Nephron progenitor cell (in vitro differentiated cells): ENCODE measurements around the gene CABP5.

Experiments used
- DNase-seq: peaks from one replicate; pipeline ENCODE4 v3.0.0; 2021
- H3K27ac Mint-ChIP-seq: 2 replicates; pipeline ENCODE4 v1.8.0; 2021; ENCODE audit warnings: mild to moderate bottlenecking, moderate library complexity, mixed read lengths
- H3K27me3 Mint-ChIP-seq: 2 replicates; pipeline ENCODE4 v1.8.0; 2021; ENCODE audit warnings: mild to moderate bottlenecking, low read depth, mixed read lengths; ENCODE audit not compliant: poor library complexity
- H3K36me3 Mint-ChIP-seq: 2 replicates; pipeline ENCODE4 v1.8.0; 2021; ENCODE audit warnings: low read depth, mixed read lengths
- H3K4me1 Mint-ChIP-seq: 2 replicates; pipeline ENCODE4 v1.8.0; 2021; ENCODE audit warnings: mixed read lengths
- H3K4me3 Mint-ChIP-seq: 2 replicates; pipeline ENCODE4 v1.8.0; 2021; ENCODE audit warnings: mild to moderate bottlenecking, moderate library complexity, mixed read lengths
- H3K9me3 Mint-ChIP-seq: 2 replicates; pipeline ENCODE4 v1.8.0; 2021; ENCODE audit warnings: mild to moderate bottlenecking, moderate library complexity, mixed read lengths
- CTCF ChIP-seq: fragments of 200-600 bp; sonication (generic); IDR thresholded peaks from 2 replicates; pipeline ENCODE4 v1.5.0; 2021; ENCODE audit warnings: antibody characterized with exemption

The CABP5 gene

DNA sequence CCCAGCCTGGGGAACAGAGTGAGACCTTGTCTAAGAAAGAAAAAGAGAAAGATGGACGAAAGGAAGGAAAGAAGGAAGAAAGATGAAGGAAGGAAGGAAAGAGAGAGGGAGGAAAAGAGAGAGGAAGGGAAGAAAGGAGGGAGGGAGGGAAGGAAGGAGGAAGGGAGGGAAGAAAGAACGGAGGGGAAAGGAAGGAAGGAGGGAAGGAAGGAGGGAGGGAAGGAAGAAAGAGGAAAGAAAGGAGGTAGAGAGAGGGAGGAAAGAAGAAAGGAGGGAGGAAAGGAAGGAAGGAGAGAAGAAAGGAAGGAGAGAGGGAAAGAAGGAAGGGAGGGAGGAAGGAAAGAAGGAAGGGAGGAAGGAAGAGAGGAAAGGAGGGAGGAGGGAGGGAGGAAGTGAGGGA is 20.9 kb downstream of the CABP5 start:
- H3K36me3 Mint-ChIP-seq: no peaks in the 10 kb centered on the region
- H3K27me3 Mint-ChIP-seq: peaks cover 76% of the 10 kb centered on the region
- DNase-seq: no peak
- no peak overlapping the region for H3K27ac Mint-ChIP-seq
- TF ChIP-seq CTCF: no peak
- H3K4me1 Mint-ChIP-seq: no peaks in the 10 kb centered on the region
- H3K4me3 Mint-ChIP-seq: no peak overlapping the region
- H3K9me3 Mint-ChIP-seq: no peaks in the 10 kb centered on the region

GRCh38 chr19:48020686-48021085 is 23.2 kb downstream of the CABP5 start:
- Mint-ChIP-seq H3K36me3 (no peaks in the 10 kb centered on the region), H3K4me1 (no peaks in the 10 kb centered on the region), H3K27me3 (peaks cover 75% of the 10 kb centered on the region), H3K27ac (no peak overlapping the region), H3K9me3 (no peaks in the 10 kb centered on the region), H3K4me3 (no peak overlapping the region)
- DNase-seq: no peak
- TF ChIP-seq CTCF: no peak

GRCh38 chr19:48010932-48011758 is 32.7 kb downstream of the CABP5 start:
- peaks cover 22% of the 10 kb centered on the region for H3K27me3 Mint-ChIP-seq
- no peak for TF ChIP-seq CTCF
- no peaks in the 10 kb centered on the region for H3K4me1 Mint-ChIP-seq
- DNase-seq: no peak
- H3K4me3 Mint-ChIP-seq: no peak overlapping the region
- H3K27ac Mint-ChIP-seq: no peak overlapping the region
- H3K9me3 Mint-ChIP-seq: peaks cover 15% of the 10 kb centered on the region
- no peaks in the 10 kb centered on the region for H3K36me3 Mint-ChIP-seq

GRCh38 chr19:48006762-48007161 is 37.1 kb downstream of the CABP5 start:
- DNase-seq: no peak
- Mint-ChIP-seq H3K27ac (no peak overlapping the region), H3K27me3 (peaks cover 24% of the 10 kb centered on the region), H3K4me3 (no peak overlapping the region), H3K36me3 (no peaks in the 10 kb centered on the region), H3K9me3 (peaks cover 18% of the 10 kb centered on the region), H3K4me1 (no peaks in the 10 kb centered on the region)
- no peak for TF ChIP-seq CTCF

DNA sequence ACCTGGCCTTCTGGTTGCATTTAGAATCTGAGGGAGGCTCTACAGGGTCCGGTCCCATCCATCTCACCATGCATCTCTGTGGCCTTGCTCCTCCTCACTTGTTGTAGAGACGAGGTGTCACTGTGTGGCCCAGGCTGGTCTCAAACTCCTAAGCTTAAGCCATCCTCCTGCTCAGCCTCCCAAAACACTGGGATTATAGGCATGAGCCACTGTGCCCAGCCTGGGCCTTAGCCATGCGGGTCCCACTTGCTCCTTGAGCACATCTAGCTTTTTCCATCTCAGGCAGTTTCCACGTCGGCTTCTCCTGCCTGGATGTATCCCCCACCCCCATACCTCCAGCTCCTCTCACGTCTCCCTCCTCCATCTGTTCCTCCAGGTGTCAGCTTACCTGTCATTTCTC is 39.6 kb downstream of the CABP5 start:
- H3K27ac Mint-ChIP-seq: no peak overlapping the region
- DNase-seq: no peak
- TF ChIP-seq CTCF: no peak

DNA sequence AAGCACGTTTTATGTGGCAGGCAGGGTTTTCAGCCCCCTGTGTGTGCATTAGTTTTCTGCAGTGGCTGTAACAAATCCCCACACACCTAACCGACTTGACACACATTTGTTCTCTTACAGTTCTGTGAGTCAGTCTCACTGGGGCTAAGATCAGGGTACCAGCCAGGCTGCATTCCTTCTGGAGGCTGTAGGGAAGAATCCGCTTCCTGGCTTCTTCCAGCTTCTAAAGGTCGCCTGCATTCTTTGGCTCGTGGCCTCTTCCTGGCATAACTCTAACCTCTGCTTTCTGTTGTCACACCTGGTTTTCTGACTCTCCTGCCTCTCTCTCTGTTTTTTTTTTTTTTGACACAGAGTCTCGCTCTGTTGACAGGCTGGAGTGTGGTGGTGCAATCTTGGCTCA is 43.0 kb downstream of the CABP5 start:
- H3K36me3 Mint-ChIP-seq: no peaks in the 10 kb centered on the region
- H3K9me3 Mint-ChIP-seq: peaks cover 29% of the 10 kb centered on the region
- H3K4me3 Mint-ChIP-seq: no peak overlapping the region
- TF ChIP-seq CTCF: no peak
- no peaks in the 10 kb centered on the region for H3K4me1 Mint-ChIP-seq
- H3K27me3 Mint-ChIP-seq: peaks cover 32% of the 10 kb centered on the region
- no peak overlapping the region for H3K27ac Mint-ChIP-seq
- DNase-seq: no peak

More for the DNA sequence above, 39.6 kb downstream of the CABP5 start:
- peaks cover 33% of the 10 kb centered on the region for H3K27me3 Mint-ChIP-seq
- peaks cover 30% of the 10 kb centered on the region for H3K9me3 Mint-ChIP-seq
- H3K4me1 Mint-ChIP-seq: no peaks in the 10 kb centered on the region
- H3K36me3 Mint-ChIP-seq: no peaks in the 10 kb centered on the region
- H3K4me3 Mint-ChIP-seq: no peak overlapping the region
